Spleen (tissue), 11 donors: ENCODE data around the gene SLC44A1. TPM values are rescaled to one million over a fixed set of nuclear protein-coding genes. Genes with fewer than 3 reads are reported as not detected.

Experiments used
- DNase-seq: peaks from one replicate; pipeline ENCODE4 v3.0.0-alpha.2; 2020
- H3K27ac ChIP-seq, 8 donors: fragments of 200-600 bp; sonication (generic) in 7 of 8; 1 replicate in 4 of 8; 2 replicates in 4 of 8; pipeline versions ENCODE4 v1.5.0 to v1.8.0; 2016 to 2021; ENCODE audit warnings: inconsistent platforms in 4 of 8, mild to moderate bottlenecking in 4 of 8, moderate library complexity in 1 of 8
- H3K27me3 ChIP-seq, 7 donors: fragments of 200-600 bp; sonication (generic) in 6 of 7; replicated peaks in 1 of 7; 1 replicate in 4 of 7; 2 replicates in 3 of 7; pipeline versions ENCODE4 v1.5.0 to v1.8.0; 2016 to 2021; ENCODE audit warnings: inconsistent platforms in 3 of 7, mild to moderate bottlenecking in 1 of 7
- H3K36me3 ChIP-seq, 6 donors: fragments of 200-600 bp; sonication (generic) in 5 of 6; 1 replicate in 4 of 6; 2 replicates in 2 of 6; pipeline versions ENCODE4 v1.5.0 to v1.8.0; 2016 to 2021; ENCODE audit warnings: inconsistent platforms in 2 of 6
- H3K4me1 ChIP-seq, 6 donors: fragments of 200-600 bp; sonication (generic) in 5 of 6; 1 replicate in 3 of 6; 2 replicates in 3 of 6; pipeline versions ENCODE4 v1.5.0 to v1.8.0; 2016 to 2021; ENCODE audit warnings: inconsistent platforms in 3 of 6
- H3K4me3 ChIP-seq, 8 donors: fragments of 200-600 bp; sonication (generic) in 7 of 8; 1 replicate in 4 of 8; 2 replicates in 4 of 8; pipeline versions ENCODE4 v1.5.0 to v1.8.0; 2016 to 2021; ENCODE audit warnings: inconsistent platforms in 4 of 8, mild to moderate bottlenecking in 4 of 8, moderate library complexity in 2 of 8
- H3K9me3 ChIP-seq, 8 donors: fragments of 200-600 bp; sonication (generic) in 7 of 8; 1 replicate in 4 of 8; 2 replicates in 4 of 8; pipeline versions ENCODE4 v1.5.0 to v1.8.0; 2016 to 2021; ENCODE audit warnings: inconsistent platforms in 4 of 8
- POLR2A ChIP-seq, 3 donors: fragments of 450-650 bp; IDR thresholded peaks; one replicate each; pipeline ENCODE4 v1.5.1; 2017; ENCODE audit warnings: antibody characterized with exemption in 3 of 3, mild to moderate bottlenecking in 1 of 3
- POLR2AphosphoS5 ChIP-seq, 3 donors: sonication (generic); formaldehyde crosslinking; IDR thresholded peaks; one replicate each; pipeline ENCODE4 v1.5.1; 2017; ENCODE audit warnings: antibody characterized with exemption in 3 of 3
- WGBS, 5 donors: extraction: QIAGEN DNeasy Blood & Tissue Kit in 3 of 5; methylation state at CpG; one replicate each; pipeline versions ENCODE4 v1.1.5 to v1.1.7; 2013 to 2018; 5-methylcytosine and 5-hydroxymethylcytosine counted together
- intact Hi-C: fragments of 100-400 bp; cut with DNase I; formaldehyde crosslinking; loops from one replicate; pipeline ENCODE4 v1.15.0; 2023; ENCODE audit warnings: low total_unique reads
- polyA plus RNA-seq, 3 donors: library from polyadenylated mRNA; stranded (reverse); fragments of 200-250 nt; gene quantifications; one replicate each; pipeline ENCODE4 v1.2.1, GENCODE V29; 2013
- total RNA-seq, 7 donors: library from RNA; depleted of rRNA in 3 of 7; stranded (reverse); fragments of >200 nt in 3 of 7; fragmentation: NEBNext Ultra II Directional in 4 of 7; extraction: Animal tissue kit (Norgen Biotek cat#: 25700) in 4 of 7; gene quantifications; one replicate each; pipeline versions ENCODE4 v1.1.0 to v1.2.1, GENCODE V29; 2016 to 2021
- TF ChIP-seq, protein P1 (sequence below), 11 experiments: fragments of 200-600 bp in 7 of 11; fragments of 450-650 bp in 4 of 11; sonication (generic) in 4 of 11; IDR thresholded peaks in 8 of 11; conservative IDR thresholded peaks in 3 of 11; 1 replicate in 7 of 11; 2 replicates in 4 of 11; pipeline versions ENCODE4 v1.4.0 to v1.8.0; 2016 to 2021; ENCODE audit warnings: antibody characterized with exemption in 11 of 11, inconsistent platforms in 4 of 11, mild to moderate bottlenecking in 1 of 11
- donor health status: healthy with polysubstance abuse.
- donor health status: DM: no; HTN: no; CAD: no; lungs with moderate emphysema.
- donor health status: DM: no; HTN: no; CAD: no.
- donor health status: Bipolar disorder and iron deficiency.
- donor health status: healthy.
- donor health status: DM: no; HTN: no; CAD: no.
- donor health status: DM: yes; HTN: yes; CAD: no.

The SLC44A1 gene
- total and polyA plus RNA-seq, 10 donors, result 3.1 to 27.5 (median 21.9) TPM

DNA sequence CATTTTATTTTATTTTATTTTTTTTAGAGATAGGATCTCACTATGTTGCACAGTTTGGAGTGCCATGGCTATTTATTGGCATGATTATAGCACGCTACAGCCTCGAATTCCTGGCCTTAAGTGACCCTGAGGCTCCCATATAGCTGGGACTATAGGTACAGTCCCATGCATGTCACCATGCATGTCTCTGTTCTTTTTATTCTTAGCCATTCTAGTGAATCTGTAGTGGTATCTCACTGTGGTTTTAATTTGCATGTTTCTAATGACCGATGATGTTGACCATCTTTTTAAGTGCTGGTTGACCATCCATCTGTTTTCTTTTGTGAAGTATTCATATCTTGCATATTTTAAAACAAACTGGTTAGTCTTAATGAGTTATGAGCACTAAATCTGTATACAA lies 76.1 kb downstream of the SLC44A1 start:
- 89 to 92% (median 91%) methylated on average over 3 of the region's 3 CpGs for WGBS, 5 donors
- Histone ChIP-seq H3K9me3 (no peaks in the 10 kb centered on the region), H3K27ac (no peak overlapping the region), H3K36me3 (peaks cover 0 to 13% (median 0%) of the 10 kb centered on the region in 6 donors), H3K4me3 (no peak overlapping the region), H3K4me1 (no peaks in the 10 kb centered on the region), H3K27me3 (no peaks in the 10 kb centered on the region)
- TF ChIP-seq POLR2AphosphoS5 (IDR thresholded peaks at IDR 0.05), result no peak
- TF ChIP-seq, protein P1, sequence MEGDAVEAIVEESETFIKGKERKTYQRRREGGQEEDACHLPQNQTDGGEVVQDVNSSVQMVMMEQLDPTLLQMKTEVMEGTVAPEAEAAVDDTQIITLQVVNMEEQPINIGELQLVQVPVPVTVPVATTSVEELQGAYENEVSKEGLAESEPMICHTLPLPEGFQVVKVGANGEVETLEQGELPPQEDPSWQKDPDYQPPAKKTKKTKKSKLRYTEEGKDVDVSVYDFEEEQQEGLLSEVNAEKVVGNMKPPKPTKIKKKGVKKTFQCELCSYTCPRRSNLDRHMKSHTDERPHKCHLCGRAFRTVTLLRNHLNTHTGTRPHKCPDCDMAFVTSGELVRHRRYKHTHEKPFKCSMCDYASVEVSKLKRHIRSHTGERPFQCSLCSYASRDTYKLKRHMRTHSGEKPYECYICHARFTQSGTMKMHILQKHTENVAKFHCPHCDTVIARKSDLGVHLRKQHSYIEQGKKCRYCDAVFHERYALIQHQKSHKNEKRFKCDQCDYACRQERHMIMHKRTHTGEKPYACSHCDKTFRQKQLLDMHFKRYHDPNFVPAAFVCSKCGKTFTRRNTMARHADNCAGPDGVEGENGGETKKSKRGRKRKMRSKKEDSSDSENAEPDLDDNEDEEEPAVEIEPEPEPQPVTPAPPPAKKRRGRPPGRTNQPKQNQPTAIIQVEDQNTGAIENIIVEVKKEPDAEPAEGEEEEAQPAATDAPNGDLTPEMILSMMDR (IDR thresholded peaks at IDR 0.05 in 8 of 11, conservative IDR thresholded peaks at IDR 0.05 in 3 of 11), result no peak
- TF ChIP-seq POLR2A (IDR thresholded peaks at IDR 0.05), result no peak
- DNase-seq, result no peak
- intact Hi-C loops, result no loop called here

DNA sequence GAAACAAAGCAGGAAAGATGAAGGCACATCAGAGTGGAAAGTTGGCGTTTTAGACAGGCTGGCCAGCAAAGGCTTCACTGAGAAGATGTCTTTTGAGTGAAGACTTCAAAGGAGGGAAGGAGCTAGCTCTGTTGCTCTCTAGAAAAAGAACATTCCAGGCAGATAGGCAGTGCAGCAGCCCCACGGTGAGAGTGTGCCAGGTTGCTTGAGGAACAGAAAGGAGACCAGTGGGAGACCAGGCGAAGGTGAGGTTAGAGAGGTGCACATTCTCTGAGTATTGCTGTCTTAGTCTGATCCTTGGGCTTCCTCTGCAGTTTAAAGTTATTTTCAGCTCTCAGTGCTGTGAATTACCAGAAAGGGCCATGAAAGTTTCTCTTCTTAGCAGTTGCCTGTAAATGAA lies 83.8 kb downstream of the SLC44A1 start:
- Histone ChIP-seq H3K9me3 (no peaks in the 10 kb centered on the region), H3K4me1 (peaks cover 0 to 12% (median 0%) of the 10 kb centered on the region in 6 donors), H3K4me3 (no peak overlapping the region), H3K27me3 (no peaks in the 10 kb centered on the region), H3K27ac (no peak overlapping the region), H3K36me3 (peaks cover 0 to 2% (median 0%) of the 10 kb centered on the region in 6 donors)
- intact Hi-C loops, result no loop called here
- 87 to 93% (median 88%) methylated on average over 3 of the region's 3 CpGs for WGBS, 5 donors
- TF ChIP-seq, protein P1 (IDR thresholded peaks at IDR 0.05 in 8 of 11, conservative IDR thresholded peaks at IDR 0.05 in 3 of 11), result no peak
- no peak for TF ChIP-seq POLR2AphosphoS5 (IDR thresholded peaks at IDR 0.05)
- no peak for TF ChIP-seq POLR2A (IDR thresholded peaks at IDR 0.05)
- DNase-seq, result no peak

DNA sequence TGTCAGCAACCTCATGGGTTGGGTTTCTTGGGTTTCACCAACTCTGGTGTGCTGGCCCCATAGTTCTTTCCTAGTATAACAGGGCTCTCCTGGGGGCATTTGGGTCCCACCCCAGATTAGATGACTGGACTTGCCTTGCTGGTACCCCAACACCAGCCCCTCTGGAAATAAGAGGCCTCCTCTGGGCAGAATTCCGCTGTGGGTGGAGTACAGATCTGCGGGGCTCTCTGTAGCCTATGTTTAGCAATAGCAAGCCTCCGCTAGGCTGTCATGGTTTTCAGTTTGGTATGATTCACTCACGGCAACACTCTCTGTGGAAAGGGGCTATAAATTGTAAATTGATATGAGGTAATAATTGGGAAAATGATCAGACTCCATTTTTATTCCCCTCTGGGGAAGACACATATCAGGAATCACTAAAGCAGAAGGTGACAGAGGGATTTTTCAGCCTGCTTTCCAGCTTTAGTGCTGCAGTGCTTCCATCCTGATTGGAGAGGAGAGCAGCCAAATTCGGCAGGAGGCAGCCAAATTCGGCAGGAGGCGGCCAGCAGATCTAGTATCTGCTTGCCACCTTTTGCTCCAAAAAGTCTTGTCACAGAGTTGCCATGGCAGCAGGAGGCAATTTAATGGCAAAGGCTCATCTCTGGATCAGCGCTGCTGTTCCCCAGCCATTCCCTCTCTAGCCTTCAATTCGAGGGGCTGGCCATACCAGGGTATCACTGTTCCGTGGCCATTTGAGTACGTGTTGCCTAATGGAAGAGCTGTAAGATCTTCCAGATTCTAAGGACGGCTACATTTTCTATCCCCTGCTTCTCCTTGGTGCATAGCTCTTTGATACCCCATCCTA lies 84.6 kb downstream of the SLC44A1 start:
- peaks cover 0 to 2% (median 0%) of the 10 kb centered on the region in 6 donors for H3K36me3 ChIP-seq
- H3K4me3 ChIP-seq, result no peak overlapping the region
- H3K4me1 ChIP-seq, result peaks cover 0 to 14% (median 0%) of the 10 kb centered on the region in 6 donors
- DNase-seq, result no peak
- H3K27ac ChIP-seq, result no peak overlapping the region
- TF ChIP-seq, protein P1 (IDR thresholded peaks at IDR 0.05 in 8 of 11, conservative IDR thresholded peaks at IDR 0.05 in 3 of 11), result no peak
- no peak for TF ChIP-seq POLR2AphosphoS5 (IDR thresholded peaks at IDR 0.05)
- no peak for TF ChIP-seq POLR2A (IDR thresholded peaks at IDR 0.05)
- intact Hi-C loops, result no loop called here
- 93 to 97% (median 95%) methylated on average over 10 to 12 of the region's 12 CpGs for WGBS, 5 donors
- H3K9me3 ChIP-seq, result no peaks in the 10 kb centered on the region
- no peaks in the 10 kb centered on the region for H3K27me3 ChIP-seq

DNA sequence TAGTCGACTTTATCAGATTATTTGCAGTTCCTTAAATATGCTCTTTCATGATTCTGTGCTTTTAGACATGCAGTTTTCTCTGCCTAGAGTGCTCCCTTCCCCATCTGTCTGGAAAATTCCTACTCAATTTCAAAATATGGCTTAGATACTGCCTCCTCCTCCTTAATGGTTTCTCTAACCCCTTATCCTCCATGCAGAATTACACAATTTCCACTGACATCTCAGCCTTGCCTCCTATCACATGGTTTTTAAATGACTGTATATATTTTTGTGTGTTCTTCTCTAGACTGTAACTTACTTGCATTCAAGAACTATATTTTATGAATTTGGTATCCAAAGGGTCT lies 85.2 kb downstream of the SLC44A1 start:
- no peaks in the 10 kb centered on the region for H3K9me3 ChIP-seq
- DNase-seq, result no peak
- H3K4me1 ChIP-seq, result peaks cover 0 to 18% (median 0%) of the 10 kb centered on the region in 6 donors
- H3K4me3 ChIP-seq, result no peak overlapping the region
- no peak overlapping the region for H3K27ac ChIP-seq
- peaks cover 0 to 2% (median 0%) of the 10 kb centered on the region in 6 donors for H3K36me3 ChIP-seq
- TF ChIP-seq, protein P1 (IDR thresholded peaks at IDR 0.05 in 8 of 11, conservative IDR thresholded peaks at IDR 0.05 in 3 of 11), result no peak
- TF ChIP-seq POLR2AphosphoS5 (IDR thresholded peaks at IDR 0.05), result no peak
- TF ChIP-seq POLR2A (IDR thresholded peaks at IDR 0.05), result no peak
- WGBS, 5 donors, result 81 to 100% (median 88%) methylated on average over 1 of the region's 1 CpG
- no peaks in the 10 kb centered on the region for H3K27me3 ChIP-seq
- intact Hi-C loops, result no loop called here
